Bone marrow (tissue), 2 donors: ENCODE results near the gene TOPBP1.
"Not testable (repeated sequence)": the region's sequence is repeated elsewhere in the genome, so short reads cannot be mapped to it uniquely, and the experiment has no call there.

ENCODE experiments used
- DNase-seq, 2 donors: peaks; one replicate each; lab custom pipeline; 2025; lab: John Stamatoyannopoulos, UW

Gene TOPBP1

GRCh38 chr3:133674290-133674919 lies 12.7 kb upstream of the TOPBP1 start:
- no peak for DNase-seq

- no peak for DNase-seq
Observed at GRCh38 chr3:133673746-133674145, 12.0 kb upstream of the TOPBP1 start.

- DNase-seq, result no peak
Observed at GRCh38 chr3:133672461-133672860, 10.7 kb upstream of the TOPBP1 start.

GRCh38 chr3:133670525-133670995 lies 8.8 kb upstream of the TOPBP1 start:
- DNase-seq, result no peak

- no peak for DNase-seq
Observed at GRCh38 chr3:133669949-133670524, 8.3 kb upstream of the TOPBP1 start.

- DNase-seq, result no peak
Observed at GRCh38 chr3:133667118-133667517, 5.4 kb upstream of the TOPBP1 start.

- DNase-seq, result not testable (repeated sequence)
Observed at GRCh38 chr3:133665188-133665587, 3.4 kb upstream of the TOPBP1 start.

GRCh38 chr3:133663569-133664313 lies 2.0 kb upstream of the TOPBP1 start:
- DNase-seq, result peak in 1 of 2 donors; percentile 21

- DNase-seq, result no peak
Observed at GRCh38 chr3:133662278-133662651, 524 bp upstream of the TOPBP1 start.

GRCh38 chr3:133659806-133660205 lies 1.9 kb downstream of the TOPBP1 start:
- no peak for DNase-seq

GRCh38 chr3:133655731-133656515 lies 5.8 kb downstream of the TOPBP1 start:
- no peak for DNase-seq

- DNase-seq, result no peak
Observed at GRCh38 chr3:133649486-133650068, 12.2 kb downstream of the TOPBP1 start.

- DNase-seq, result no peak
Observed at GRCh38 chr3:133644768-133645167, 17.0 kb downstream of the TOPBP1 start.

GRCh38 chr3:133643611-133644010 lies 18.1 kb downstream of the TOPBP1 start:
- DNase-seq, result no peak

GRCh38 chr3:133641254-133641653 lies 20.5 kb downstream of the TOPBP1 start:
- no peak for DNase-seq

GRCh38 chr3:133633439-133633838 lies 28.3 kb downstream of the TOPBP1 start:
- no peak for DNase-seq

GRCh38 chr3:133629146-133629545 lies 32.6 kb downstream of the TOPBP1 start:
- no peak for DNase-seq

GRCh38 chr3:133627789-133628188 lies 34.0 kb downstream of the TOPBP1 start:
- DNase-seq, result no peak

GRCh38 chr3:133620066-133620784 lies 41.5 kb downstream of the TOPBP1 start:
- DNase-seq, result no peak

- no peak for DNase-seq
Observed at GRCh38 chr3:133611534-133611933, 50.2 kb downstream of the TOPBP1 start.

GRCh38 chr3:133610031-133610430 lies 51.7 kb downstream of the TOPBP1 start:
- no peak for DNase-seq
